Astrocyte (in vitro differentiated cells and primary cell): ENCODE data around the gene LRMDA.

Experiments
- CTCF ChIP-seq: IDR thresholded peaks from 2 replicates; pipeline ENCODE4 v1.5.1; 2011; ENCODE audit warnings: low read depth, mild to moderate bottlenecking, inconsistent platforms, low read length, moderate library complexity; ENCODE audit not compliant: insufficient read depth
- EZH2 ChIP-seq: IDR thresholded peaks from 2 replicates; pipeline ENCODE4 v1.6.1; 2012; ENCODE audit warnings: mild to moderate bottlenecking, low read length, inconsistent platforms; ENCODE audit not compliant: insufficient read depth

DNA sequence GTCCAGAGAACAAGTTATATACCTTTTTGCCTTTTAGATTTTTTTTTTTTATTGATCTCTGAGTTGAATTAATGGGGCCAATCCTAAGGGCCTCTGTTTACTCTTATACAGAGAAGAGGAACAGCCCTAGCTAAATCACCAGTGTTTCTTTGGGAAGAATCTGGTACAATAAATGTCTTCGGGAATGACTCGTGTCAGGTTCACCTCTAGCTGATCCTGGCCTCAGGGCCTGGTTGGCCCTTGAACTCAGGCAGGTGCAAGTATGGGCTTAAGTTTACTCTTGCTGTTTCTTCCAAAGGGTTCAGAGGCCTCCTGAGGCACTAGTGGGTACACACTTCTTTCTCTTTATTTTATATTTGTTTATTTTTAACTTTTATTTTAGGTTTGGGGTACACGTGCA, 71.0 kb downstream of the LRMDA start:
- TF ChIP-seq CTCF (no peak), EZH2 (no peak)
